Measurements from ENCODE around the gene PTMS.

Gene PTMS

DNA sequence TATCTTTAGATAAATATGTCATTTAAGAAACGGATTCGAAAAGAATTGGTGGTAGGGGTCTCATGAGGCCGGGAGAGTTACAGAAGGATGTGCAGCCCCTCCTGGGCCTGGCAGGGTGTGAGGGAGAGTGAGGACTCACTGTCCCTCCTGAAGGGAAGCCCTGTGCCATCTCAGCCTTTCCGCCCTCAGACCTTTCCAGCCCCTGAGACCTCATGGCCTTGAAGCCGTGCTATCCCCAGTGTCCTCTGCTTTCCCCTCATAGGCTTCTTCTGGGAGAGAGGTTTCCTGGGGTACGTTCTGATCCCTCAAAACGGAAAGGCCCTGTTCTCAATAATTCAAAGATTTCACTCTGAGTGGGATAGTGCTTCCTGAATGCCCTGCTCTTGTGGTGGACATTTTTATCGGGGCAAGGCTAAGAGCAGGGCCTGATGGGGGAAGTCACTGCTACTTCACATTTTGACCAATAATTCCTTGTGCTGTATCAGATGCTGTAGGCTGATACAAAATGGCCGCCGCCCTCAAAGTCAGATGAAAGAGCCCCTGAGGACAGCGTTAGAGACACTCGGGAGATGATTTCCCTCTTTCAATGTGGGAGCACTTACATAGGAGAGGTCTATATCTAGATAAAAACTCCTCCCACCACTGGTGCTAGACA, 24.5 kb downstream of the PTMS start:
- no peak for DNase-seq

DNA sequence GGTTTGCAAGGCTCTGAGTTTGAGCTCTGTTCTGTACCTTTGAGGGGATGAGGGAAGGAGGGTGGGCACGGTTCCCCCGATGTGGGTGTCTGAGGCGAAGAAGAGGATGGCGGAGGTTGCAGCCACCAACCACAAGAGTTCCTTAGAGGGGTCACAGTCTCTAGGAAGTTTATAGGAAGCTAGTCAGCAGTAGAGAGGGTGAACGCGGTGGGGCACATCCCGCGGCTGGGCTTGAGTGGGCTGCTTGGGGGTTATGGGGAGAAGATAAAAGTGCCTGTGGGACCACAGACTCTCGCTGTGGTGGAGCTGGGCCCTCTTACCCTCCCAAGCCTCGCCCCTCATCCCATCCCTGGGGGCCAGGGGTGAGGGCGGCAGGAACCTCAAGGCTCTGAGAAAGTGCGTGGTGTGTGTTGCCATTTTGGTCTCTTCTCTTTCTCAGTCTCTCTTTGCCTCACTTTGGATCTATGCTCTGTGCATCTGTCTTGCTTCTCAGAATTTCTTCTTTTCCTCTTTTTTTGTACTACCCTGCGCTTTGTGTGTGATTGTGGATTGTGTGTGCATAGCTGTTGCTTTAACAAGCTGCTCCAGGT, 25.9 kb downstream of the PTMS start:
- DNase-seq, result no peak

DNA sequence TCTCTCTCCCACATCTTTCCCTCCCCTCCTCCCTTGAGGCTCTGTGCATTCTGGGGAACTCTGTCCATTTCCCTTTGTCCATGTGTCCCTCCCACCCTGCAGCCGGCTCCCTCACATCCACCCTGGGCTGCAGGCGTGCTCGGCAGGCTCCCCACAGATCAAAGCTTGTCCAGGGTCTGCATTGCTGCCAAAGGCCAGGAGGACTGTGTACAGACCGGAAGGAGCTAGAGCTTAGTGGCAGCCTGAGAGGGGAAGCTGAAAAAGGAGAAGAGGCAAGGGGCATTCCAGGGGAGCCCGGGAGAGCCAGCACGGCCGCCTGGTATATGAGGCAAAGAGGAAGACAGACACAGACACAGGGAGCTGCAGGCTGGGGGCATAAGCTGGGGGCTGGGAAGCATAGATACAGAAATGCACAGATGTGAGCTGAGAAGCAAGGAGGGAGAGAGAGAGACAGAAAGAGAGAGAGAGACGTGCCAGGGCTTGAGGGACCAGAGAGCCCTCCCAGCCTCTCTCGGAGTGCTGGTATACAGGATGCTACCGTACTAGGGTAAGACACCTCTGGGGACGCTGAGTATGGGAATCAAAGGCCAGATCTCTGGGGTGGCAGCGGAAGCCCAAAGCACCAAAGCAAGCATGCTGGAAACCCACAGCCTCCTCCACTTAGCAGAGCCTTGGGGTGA, 26.5 kb downstream of the PTMS start:
- peak; percentile 22 for DNase-seq

DNA sequence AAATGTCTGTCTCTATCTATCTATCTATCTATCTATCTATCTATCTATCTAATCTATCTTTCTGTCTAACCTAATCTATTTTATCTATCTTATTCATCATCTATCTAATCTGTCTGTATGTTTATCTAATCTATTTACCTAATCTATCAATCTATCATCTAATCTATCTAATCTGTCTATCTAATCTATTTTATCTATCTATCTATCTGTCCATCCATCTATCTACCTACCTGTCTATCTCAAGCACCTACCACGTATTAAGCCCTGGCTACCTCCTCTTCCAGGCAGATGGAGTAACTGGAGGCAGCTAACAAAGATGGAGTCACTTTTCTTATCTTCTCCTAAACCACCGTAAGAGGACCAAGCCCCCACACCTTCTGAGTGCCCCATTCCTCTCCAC, 28.9 kb downstream of the PTMS start:
- DNase-seq, result no peak

DNA sequence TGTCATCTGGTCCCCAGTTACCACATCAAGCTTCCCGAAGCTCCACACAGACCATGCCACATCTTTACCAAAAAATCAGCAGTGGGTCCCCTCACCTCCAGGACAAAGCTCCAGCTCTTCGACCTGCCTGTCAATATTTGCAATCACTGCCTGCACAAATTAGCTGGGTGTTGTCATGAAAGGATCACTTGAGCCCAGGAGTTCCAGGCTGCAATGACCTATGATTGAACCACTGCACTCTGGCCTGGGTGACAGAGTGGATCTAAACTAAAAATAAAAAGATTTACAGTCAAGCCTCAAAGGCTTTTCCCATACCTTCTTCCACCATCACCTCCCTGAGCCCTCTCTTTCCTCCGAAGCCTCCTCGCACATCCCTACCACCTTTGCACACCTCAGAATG, 30.4 kb downstream of the PTMS start:
- no peak for DNase-seq

DNA sequence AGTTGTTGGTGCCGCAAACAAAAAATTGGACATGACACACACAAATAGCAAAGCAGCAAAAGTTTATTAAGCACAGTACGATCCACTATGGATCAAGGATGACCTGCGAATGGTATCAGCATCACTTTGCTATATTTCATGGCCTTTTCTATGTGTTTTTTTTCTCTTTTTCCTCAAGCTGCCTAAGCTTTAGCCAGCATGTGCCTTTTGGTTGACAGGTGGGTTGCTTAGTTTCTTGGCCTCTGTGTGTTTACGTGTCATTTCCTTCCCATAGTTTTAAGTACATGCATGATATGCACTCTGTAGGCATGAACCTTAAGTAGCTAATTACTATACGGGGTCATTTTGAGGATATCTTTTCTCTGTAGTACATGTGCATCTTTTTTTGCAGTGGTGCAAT, 33.0 kb downstream of the PTMS start:
- DNase-seq, result no peak

DNA sequence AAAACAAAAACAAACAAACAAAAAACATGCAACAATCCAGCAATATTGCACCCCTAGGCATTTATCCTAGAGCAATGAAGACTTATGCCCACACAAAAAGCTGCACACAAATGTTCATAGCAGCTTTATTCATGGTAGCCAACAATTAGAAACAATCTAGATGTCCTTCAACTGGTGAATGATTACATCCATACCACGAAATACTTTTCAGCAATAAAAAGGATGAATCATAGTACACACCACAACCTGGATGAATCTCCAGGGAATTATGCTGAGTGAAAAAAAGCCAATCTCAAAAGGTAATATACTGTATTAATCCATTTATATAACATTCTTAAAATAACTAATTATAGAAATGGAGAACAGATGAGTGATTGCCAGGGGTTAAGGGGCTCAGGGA, 41.0 kb downstream of the PTMS start:
- DNase-seq, result no peak

DNA sequence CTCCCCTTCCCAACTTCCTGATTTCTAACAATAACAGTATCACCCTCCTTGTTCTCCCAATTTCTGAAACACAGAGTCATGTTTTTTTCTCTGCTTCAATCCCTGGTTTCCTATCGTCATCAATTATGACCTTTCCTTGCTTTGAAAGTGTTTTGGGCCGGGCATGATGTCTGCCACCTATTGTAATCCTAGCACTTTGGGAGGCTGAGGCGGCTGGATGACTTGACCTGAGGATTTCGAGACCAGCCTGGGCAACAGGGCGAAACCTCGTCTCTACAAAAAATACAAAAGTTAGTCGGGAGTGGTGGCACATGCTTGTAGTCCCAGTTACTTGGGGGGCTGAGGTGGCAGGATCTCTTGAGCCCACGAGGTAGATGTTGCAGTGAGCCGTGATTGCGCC, 42.9 kb downstream of the PTMS start:
- DNase-seq, result no peak

DNA sequence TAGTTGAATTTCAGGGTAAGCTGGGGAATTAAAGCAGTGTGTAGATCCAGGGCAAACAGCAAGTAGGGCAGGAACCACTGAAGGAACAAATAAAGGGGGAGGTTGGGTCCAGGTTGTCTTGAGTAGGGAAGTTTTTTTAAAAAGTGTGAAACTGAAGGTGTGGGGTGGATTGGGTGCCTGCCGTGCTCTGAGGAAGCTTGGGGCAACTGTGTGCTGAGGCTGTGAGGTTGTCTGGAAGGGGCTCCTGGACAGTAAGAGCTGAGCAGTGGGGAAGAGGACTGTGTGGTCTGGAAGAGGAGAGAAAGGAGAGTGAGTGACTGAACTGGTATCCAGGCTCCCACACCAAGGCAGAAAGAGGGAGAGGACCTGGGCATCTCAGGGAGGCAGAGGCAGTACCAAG, 44.6 kb downstream of the PTMS start:
- DNase-seq, result no peak

DNA sequence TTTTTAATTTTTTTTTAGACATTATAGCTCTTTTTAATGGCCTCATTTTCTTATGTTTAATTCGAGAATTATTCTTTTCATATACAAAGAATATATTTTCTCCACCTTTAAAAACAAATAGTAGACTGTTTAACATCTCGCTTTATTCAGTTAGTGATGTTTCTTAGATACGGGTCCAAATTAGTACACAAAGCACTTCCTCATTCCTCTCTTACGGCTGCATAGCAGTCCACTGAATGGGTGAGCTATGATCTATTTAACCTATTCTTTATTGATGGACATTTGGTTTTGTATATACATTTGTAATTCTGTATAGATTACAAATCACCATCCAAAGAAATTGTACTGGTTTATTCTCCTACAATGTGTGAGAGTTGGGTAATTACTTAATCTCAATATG, 47.2 kb downstream of the PTMS start:
- DNase-seq, result no peak

DNA sequence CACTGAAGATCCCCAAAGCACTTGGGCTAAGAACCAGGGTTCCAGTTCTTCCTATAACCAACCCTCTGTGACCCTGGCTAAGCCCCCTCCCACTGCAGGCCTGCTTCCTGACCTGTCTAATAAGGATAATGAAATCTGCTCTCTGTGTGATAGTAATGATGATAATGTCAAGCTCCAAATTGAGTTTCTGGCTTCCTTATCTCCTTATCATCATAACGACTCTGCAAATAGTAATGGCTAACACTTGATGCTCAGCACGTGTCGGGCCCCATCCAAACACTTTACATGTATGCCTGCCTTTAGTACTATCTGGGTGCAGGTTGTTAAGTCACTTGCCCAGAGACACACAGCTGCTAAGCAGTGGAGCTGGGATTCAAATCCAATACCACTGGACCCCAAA, 50.4 kb downstream of the PTMS start:
- DNase-seq, result no peak

DNA sequence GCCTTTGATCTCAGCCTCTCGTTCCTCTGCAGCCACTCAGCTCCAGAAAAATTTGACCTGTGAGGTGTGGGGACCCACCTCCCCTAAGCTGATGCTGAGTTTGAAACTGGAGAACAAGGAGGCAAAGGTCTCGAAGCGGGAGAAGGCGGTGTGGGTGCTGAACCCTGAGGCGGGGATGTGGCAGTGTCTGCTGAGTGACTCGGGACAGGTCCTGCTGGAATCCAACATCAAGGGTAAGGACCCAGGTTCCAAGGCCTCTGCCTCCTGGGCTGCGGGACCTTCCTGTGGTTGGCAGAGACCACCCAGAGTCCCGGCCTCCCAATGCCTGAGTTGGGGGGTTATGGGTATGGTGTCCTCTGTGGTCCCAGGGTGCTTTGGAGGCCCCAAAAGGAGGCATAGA, 50.9 kb downstream of the PTMS start:
- DNase-seq, result no peak

DNA sequence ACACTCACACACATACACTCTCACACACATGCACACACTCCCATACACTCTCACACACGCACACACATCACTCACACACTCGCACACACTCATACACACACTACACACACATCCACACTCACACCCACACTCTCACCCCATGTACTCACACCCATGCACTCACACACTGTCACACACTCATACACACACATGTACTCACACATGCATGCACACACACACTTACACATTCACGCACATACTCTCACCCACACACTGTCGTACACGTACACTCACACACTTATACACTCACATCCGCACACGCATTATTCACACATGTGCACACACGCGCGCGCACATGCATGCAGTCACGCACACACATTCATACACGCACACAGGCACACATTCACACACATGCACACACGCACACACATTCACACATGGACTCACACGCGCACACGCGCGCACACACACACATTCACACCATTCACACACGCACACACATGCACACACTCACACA, 51.5 kb downstream of the PTMS start:
- no peak for DNase-seq

DNA sequence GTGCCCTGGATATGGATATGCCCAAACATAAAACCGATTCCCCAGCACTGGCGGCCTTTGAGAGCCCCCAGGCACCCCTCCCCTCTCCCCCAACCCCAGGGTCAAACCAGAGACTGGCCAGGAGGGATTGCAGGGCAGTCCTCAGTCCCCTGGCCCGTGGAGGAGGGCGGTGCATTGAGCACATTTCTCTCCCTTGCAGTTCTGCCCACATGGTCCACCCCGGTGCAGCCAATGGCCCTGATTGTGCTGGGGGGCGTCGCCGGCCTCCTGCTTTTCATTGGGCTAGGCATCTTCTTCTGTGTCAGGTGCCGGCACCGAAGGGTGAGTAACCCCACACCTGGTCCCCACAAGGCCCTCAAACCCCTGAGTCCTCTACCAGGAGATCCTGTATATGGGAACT, 52.1 kb downstream of the PTMS start:
- no peak for DNase-seq

DNA sequence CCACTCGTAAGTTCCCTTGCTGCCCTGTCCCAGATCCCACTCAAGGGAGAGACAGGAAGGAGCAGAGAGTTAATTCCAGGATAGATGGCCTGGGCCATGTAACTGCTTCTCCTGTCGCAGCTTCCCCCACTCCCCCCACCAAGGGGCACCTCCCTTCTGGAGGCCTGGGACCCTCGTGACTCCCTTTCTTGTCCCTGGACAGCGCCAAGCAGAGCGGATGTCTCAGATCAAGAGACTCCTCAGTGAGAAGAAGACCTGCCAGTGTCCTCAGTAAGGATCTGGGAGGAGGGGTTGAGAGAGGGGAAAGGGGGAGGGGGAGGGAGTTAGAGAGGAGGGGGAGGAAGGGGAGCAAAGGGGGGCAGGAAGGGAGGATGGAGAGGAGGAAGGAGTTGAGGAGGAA, 52.5 kb downstream of the PTMS start:
- no peak for DNase-seq

DNA sequence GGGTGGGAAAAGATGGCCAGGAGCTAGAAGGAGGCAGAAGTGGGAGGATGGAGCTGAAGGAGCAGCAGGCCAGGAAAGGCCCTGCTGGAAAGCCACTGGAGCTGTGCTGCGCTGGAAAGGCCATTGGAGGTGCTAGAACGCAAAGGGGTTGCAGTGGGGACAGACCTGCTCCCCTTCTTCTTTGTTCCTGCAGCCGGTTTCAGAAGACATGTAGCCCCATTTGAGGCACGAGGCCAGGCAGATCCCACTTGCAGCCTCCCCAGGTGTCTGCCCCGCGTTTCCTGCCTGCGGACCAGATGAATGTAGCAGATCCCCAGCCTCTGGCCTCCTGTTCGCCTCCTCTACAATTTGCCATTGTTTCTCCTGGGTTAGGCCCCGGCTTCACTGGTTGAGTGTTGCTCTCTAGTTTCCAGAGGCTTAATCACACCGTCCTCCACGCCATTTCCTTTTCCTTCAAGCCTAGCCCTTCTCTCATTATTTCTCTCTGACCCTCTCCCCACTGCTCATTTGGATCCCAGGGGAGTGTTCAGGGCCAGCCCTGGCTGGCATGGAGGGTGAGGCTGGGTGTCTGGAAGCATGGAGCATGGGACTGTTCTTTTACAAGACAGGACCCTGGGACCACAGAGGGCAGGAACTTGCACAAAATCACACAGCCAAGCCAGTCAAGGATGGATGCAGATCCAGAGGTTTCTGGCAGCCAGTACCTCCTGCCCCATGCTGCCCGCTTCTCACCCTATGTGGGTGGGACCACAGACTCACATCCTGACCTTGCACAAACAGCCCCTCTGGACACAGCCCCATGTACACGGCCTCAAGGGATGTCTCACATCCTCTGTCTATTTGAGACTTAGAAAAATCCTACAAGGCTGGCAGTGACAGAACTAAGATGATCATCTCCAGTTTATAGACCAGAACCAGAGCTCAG, 53.2 kb downstream of the PTMS start:
- no peak for DNase-seq

DNA sequence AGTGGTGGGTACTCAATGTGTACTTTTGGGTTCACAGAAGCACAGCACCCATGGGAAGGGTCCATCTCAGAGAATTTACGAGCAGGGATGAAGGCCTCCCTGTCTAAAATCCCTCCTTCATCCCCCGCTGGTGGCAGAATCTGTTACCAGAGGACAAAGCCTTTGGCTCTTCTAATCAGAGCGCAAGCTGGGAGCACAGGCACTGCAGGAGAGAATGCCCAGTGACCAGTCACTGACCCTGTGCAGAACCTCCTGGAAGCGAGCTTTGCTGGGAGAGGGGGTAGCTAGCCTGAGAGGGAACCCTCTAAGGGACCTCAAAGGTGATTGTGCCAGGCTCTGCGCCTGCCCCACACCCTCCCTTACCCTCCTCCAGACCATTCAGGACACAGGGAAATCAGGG, 54.0 kb downstream of the PTMS start:
- no peak for DNase-seq
